ENCODE results near the gene CDK15.

The CDK15 gene

DNA sequence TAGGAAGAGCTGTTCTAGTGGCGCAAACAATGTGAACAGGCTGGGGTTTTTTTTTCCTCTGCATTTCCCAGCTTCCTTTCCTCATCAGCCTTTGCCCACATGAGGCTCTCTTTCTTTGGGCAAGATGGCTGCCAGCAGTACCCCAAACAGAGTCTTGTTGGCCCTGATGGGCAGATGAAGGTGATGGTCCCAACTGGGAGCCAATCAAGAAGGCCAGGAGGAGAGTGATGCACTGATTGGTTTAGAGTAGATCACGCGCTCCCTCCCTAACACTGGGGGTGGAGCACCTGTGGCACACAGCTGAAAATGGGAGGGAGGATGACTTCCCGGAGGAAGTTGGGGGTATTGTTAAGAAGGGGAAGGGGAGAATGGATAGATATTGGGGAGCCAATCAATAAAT is 131.0 kb downstream of the CDK15 start:
- no peak for DNase-seq (ENCODE audit: low spot score)

DNA sequence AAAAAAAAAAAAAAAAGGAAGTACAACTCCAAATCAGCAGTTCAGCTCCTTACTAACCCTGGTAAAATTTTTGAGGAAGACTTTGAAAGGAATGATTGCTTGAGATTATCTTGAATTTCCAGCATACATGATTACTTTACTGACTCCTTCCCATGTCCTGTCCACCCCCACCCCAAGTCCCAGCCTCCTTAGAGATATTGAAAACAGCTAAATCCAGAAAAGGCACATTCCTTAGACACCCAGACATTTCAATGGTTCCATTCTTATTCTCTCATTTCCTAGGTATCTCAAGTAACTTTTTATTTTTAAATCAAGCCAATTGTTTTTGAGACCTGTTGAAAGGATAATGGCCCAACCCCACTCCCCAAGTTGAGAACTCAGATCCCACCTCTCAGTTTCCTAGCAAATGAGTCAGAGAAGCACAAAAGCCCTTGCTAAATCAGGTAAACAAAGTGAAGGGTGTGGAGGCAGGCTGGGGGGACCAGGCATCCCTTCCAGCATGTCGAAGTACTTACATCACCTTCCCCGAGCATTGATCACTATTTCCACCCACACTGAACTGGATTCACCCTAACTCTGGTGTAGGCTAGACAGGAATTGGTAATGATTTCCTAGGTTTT is 131.9 kb downstream of the CDK15 start:
- no peak for DNase-seq (ENCODE audit: low spot score)

DNA sequence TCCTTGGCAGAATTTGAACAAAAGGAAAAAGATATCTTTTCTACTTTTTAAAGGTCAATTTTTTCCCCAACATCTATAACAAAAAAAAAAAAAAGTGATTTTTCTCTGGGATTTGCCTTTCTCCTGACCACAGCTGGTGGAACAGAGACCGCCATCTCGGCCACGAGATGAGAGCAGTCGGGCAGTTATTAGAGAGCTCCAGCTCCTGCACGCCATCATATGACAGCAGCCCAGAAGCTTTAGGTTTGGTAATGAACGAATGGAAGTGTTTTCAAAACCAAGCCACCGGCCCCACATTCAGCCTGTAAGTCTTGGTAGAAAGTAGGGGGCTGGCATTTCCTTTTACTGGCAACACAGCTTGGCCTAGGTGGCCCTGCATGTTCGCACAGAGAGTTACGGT is 132.4 kb downstream of the CDK15 start:
- DNase-seq (ENCODE audit: low spot score): no peak

DNA sequence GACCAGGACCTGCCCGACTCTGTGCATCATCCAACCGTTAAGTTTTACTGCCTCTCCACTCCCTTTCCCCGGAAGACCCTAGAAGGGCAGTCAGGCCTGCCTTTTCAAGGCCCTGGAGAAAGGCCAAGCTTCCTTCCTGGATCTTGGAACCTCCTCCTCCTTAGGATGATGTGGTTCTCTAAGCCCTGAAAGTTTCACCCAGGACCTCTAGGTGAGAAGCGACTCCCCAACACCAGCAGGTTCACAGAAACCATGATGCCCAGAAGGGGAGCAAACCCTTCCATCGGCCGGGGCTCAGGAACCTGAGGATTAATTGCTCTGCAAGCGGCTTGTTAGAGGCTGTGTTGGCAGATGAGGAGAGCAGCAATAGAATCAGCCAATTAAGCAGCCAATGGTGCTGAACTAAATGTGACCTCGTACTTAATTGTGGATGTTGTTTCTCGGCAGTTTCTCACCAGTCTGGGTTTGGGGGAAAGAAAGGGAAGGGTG is 133.2 kb downstream of the CDK15 start:
- no peak for DNase-seq (ENCODE audit: low spot score)

DNA sequence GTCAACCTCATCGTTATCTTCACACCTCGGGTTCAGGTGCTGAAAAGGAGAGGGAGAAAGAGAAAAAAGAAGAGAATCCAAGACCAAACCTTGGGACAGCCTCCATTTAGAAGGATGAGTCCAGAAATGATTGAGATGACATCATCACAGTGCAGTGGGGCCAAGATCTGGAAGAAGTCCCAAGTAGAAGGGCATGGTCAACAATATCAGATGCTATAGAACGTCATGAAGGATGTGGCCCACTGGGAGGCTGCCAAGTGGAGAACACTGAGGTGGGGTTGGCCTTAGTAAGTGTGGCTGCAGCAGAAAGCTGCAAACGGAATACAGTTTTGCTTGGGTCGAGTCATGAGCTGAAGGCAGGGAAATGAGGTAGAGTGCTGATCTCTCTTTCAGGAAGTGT is 136.2 kb downstream of the CDK15 start:
- DNase-seq (ENCODE audit: low spot score): no peak

Small RNA genes within 50 kb of the gene (small RNA-seq; reads per million reads assigned to genes)
- gene RF00019 (0 reads per million in 2 experiments), gene RNU6-440P (0 reads per million in 2 experiments), gene UBE2V1P11 (0 reads per million in 2 experiments)
